CD8-positive, alpha-beta memory T cell (primary cell): ENCODE data around the gene TMBIM1. TPM values are rescaled to one million over a fixed set of nuclear protein-coding genes. Genes with fewer than 3 reads are reported as not detected.

Experiments used
- CTCF ChIA-PET: fragments of 350-600 bp; sonication (Branson Sonifier 250); formaldehyde crosslinking; loops from one replicate; lab custom pipeline; 2021; ENCODE audit warnings: antibody characterized with exemption; lab: Charles Lee
- POLR2A ChIA-PET: fragments of 350-600 bp; sonication (Branson Sonifier 250); formaldehyde crosslinking; loops from one replicate; lab custom pipeline; 2021; ENCODE audit warnings: antibody characterized with exemption; lab: Charles Lee
- DNase-seq, 5 donors: peaks; one replicate each; pipeline versions ENCODE4 v3.0.0 to v3.0.0-alpha.2; 2020 to 2022; ENCODE audit warnings: mixed read lengths in 1 of 5
- H3K27ac ChIP-seq: one replicate; pipeline ENCODE4 v1.7.0; 2013; ENCODE audit warnings: low read depth, mild to moderate bottlenecking, low read length, moderate library complexity
- H3K27me3 ChIP-seq: 2 replicates; pipeline ENCODE4 v1.7.0; 2013; ENCODE audit warnings: low read length, mild to moderate bottlenecking; ENCODE audit not compliant: insufficient read depth, poor library complexity, severe bottlenecking
- H3K36me3 ChIP-seq: 2 replicates; pipeline ENCODE4 v1.7.0; 2013; ENCODE audit warnings: mild to moderate bottlenecking, low read length, moderate library complexity; ENCODE audit not compliant: insufficient read depth
- H3K4me1 ChIP-seq: 2 replicates; pipeline ENCODE4 v1.7.0; 2013; ENCODE audit warnings: mild to moderate bottlenecking, low read length, moderate library complexity; ENCODE audit not compliant: insufficient read depth
- H3K4me3 ChIP-seq: 2 replicates; pipeline ENCODE4 v1.7.0; 2013; ENCODE audit warnings: mild to moderate bottlenecking, low read length
- H3K9me3 ChIP-seq: 2 replicates; pipeline ENCODE4 v1.7.0; 2013; ENCODE audit warnings: mild to moderate bottlenecking, low read length
- H3K27ac Mint-ChIP-seq, 8 donors: one replicate each; pipeline ENCODE4 v1.8.0; 2020 to 2021; ENCODE audit warnings: mixed read lengths in 8 of 8, mild to moderate bottlenecking in 6 of 8, inconsistent platforms in 3 of 8, moderate library complexity in 3 of 8
- H3K27me3 Mint-ChIP-seq, 2 donors: one replicate each; pipeline ENCODE4 v1.8.0; 2020 to 2021; ENCODE audit warnings: mixed read lengths in 2 of 2, mild to moderate bottlenecking in 1 of 2, moderate library complexity in 1 of 2
- H3K36me3 Mint-ChIP-seq, 3 donors: one replicate each; pipeline ENCODE4 v1.8.0; 2020 to 2021; ENCODE audit warnings: mixed read lengths in 3 of 3, inconsistent platforms in 1 of 3, mild to moderate bottlenecking in 1 of 3
- H3K4me1 Mint-ChIP-seq, 3 donors: one replicate each; pipeline ENCODE4 v1.8.0; 2020 to 2021; ENCODE audit warnings: mixed read lengths in 3 of 3, inconsistent platforms in 1 of 3, mild to moderate bottlenecking in 1 of 3
- H3K4me3 Mint-ChIP-seq, 7 donors: one replicate each; pipeline ENCODE4 v1.8.0; 2020 to 2021; ENCODE audit warnings: mixed read lengths in 7 of 7, mild to moderate bottlenecking in 6 of 7, moderate library complexity in 4 of 7, inconsistent platforms in 2 of 7
- H3K9me3 Mint-ChIP-seq, 5 donors: one replicate each; pipeline ENCODE4 v1.8.0; 2020 to 2022; ENCODE audit warnings: mixed read lengths in 5 of 5, mild to moderate bottlenecking in 3 of 5, moderate library complexity in 2 of 5, inconsistent platforms in 1 of 5
- polyA plus RNA-seq: library from polyadenylated mRNA; unstranded; fragments of 300-500 nt; fragmentation: Illumina TruSeq; gene quantifications from one replicate; pipeline ENCODE4 v1.2.3, GENCODE V29; 2021
- total RNA-seq, 2 experiments: library from RNA; stranded (reverse); gene quantifications; one replicate each; pipeline ENCODE4 v1.2.3, GENCODE V29; 2021

TMBIM1 gene
- total and polyA plus RNA-seq, 3 experiments from 2014 or later, result 82.3 to 149 (median 92.3) TPM

DNA sequence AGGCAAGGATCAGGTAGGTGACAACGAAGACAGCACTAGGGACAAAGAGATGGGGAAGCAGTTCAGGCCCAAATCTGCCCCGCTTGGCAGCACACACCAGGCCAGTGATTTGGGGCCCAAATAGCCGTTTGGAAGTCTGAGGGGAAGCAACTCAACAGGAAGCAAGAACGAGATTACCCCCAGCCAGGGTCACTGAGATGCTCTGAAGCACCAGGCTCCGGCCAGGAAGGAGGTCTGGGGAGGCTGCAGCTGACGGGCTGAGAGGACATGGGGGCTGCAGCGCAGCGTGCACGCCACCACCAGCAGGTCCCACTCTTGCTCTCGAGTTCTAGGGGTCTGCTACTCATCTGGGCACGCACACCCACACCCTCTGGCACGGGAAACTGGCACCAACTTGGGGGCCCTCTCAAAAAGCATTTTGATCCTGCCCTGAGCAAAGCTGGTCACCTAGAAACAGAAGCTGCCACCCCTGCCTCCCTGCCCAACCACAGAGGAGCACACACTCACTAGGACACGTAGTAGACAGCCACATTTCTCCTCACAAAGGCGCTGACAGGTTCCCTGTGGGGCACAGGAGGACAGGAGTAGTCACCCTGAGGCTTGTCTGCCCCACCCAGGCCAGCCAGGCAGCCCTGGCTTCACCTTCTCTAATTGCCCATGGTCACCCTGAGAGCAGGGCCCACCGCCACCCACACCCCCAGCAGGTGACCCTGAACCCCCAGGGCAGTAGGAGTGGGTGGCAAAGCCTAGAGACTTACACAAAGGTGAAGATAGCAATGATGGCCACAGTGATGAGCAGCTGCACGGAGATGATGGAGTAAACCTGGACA lies 13.6 kb downstream of the TMBIM1 start:
- Histone ChIP-seq H3K27ac (no peak overlapping the region), H3K4me3 (no peak overlapping the region), H3K9me3 (no peaks in the 10 kb centered on the region), H3K27me3 (no peaks in the 10 kb centered on the region), H3K4me1 (peaks cover 10% of the 10 kb centered on the region), H3K36me3 (peaks cover 89% of the 10 kb centered on the region)
- Mint-ChIP-seq H3K36me3 (peaks cover 3 to 83% (median 22%) of the 10 kb centered on the region in 3 donors), H3K4me1 (peaks cover 16 to 44% (median 22%) of the 10 kb centered on the region in 3 donors), H3K9me3 (no peaks in the 10 kb centered on the region), H3K27ac (peak overlapping the region in 6 of 8 donors; percentile 63 to 90 (median 76)), H3K27me3 (no peaks in the 10 kb centered on the region), H3K4me3 (no peak overlapping the region)
- CTCF ChIA-PET, result interaction anchor here (1.0 to 2.2 kb wide), 2 partner anchors 12 to 77 kb away, joined by 4 to 8 read pairs; partner anchors contain the start of gene CATIP
- POLR2A ChIA-PET, result no interaction called here
- DNase-seq, result no peak

DNA sequence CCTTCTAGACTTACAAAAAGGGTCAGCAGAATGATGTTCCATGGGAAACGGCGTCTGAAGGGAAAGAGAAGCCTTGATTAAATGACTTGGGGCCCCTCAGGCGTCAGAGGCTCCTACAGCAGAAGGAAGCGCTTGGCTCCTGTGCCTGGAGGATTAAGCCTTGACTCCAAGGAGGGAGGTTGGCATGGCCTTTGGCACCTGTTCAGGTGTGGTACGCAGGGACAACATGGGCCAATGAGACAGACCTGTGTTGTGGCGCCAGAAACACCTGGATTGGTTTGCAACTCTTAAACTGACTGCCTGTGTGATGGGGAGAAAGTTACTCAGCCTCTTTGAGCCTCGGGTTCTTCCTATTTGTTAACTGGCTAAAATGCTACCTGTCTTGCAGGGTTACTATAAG lies 14.4 kb downstream of the TMBIM1 start:
- CTCF ChIA-PET, result interaction anchor here (2.2 kb wide), 1 partner anchor 13 kb away, joined by 8 read pairs; no protein-coding TSS in a partner anchor
- POLR2A ChIA-PET, result no interaction called here
- Histone ChIP-seq H3K36me3 (peaks cover 84% of the 10 kb centered on the region), H3K27me3 (no peaks in the 10 kb centered on the region), H3K4me3 (no peak overlapping the region), H3K9me3 (no peaks in the 10 kb centered on the region), H3K4me1 (peaks cover 3% of the 10 kb centered on the region), H3K27ac (no peak overlapping the region)
- Mint-ChIP-seq H3K27me3 (no peaks in the 10 kb centered on the region), H3K4me3 (no peak overlapping the region), H3K36me3 (peaks cover 3 to 83% (median 22%) of the 10 kb centered on the region in 3 donors), H3K27ac (peak overlapping the region in 5 of 8 donors; percentile 12 to 90 (median 75)), H3K9me3 (no peaks in the 10 kb centered on the region), H3K4me1 (peaks cover 11 to 41% (median 17%) of the 10 kb centered on the region in 3 donors)
- DNase-seq, result no peak

DNA sequence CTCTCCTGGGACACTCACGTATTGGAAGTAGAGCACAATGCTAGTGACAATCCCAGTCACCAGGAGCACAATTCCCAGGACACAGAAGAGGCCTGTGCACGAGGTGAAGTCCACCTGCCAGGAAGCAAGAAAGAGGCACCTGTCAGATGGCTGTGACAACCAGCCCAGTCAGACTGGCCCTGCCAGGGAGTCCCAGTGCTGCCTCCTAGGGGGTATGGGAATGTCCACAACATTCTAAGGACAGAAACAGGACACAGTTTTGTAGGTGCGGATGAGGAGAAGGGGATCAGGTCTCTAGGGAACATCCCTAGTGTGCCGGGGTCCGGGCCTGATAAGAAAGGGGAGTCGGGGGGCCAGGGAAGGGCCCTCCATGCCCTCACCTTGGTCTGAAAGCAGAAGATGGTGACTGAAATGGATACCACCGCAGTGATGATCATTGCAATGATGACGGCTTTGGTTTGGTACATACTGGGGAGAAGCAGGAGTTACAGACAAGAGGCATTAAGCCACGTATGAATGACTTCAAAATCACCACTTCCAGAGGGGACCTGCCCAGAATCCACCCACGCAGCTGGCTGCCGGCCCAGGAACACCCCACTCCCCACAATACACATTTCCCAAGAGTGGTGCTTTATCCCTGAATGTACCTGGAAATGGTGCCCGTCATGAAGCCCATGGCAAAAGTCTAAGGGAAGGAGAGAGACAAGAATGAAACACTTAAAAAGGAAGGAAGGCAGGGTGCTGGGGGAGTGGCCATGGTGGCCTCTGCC lies 15.1 kb downstream of the TMBIM1 start:
- Mint-ChIP-seq H3K36me3 (peaks cover 3 to 83% (median 22%) of the 10 kb centered on the region in 3 donors), H3K27me3 (no peaks in the 10 kb centered on the region), H3K27ac (peak overlapping the region in 6 of 8 donors; percentile 60 to 85 (median 78)), H3K4me3 (no peak overlapping the region), H3K4me1 (peaks cover 11 to 42% (median 19%) of the 10 kb centered on the region in 3 donors), H3K9me3 (no peaks in the 10 kb centered on the region)
- Histone ChIP-seq H3K4me1 (peaks cover 9% of the 10 kb centered on the region), H3K27me3 (no peaks in the 10 kb centered on the region), H3K27ac (no peak overlapping the region), H3K36me3 (peaks cover 82% of the 10 kb centered on the region), H3K9me3 (no peaks in the 10 kb centered on the region), H3K4me3 (no peak overlapping the region)
- POLR2A ChIA-PET, result no interaction called here
- CTCF ChIA-PET, result interaction anchor here (1.3 to 8.4 kb wide), 6 partner anchors 7 to 118 kb away, joined by 3 to 144 read pairs (median 72); partner anchors contain the start of genes CATIP and TMBIM1
- DNase-seq, result no peak

DNA sequence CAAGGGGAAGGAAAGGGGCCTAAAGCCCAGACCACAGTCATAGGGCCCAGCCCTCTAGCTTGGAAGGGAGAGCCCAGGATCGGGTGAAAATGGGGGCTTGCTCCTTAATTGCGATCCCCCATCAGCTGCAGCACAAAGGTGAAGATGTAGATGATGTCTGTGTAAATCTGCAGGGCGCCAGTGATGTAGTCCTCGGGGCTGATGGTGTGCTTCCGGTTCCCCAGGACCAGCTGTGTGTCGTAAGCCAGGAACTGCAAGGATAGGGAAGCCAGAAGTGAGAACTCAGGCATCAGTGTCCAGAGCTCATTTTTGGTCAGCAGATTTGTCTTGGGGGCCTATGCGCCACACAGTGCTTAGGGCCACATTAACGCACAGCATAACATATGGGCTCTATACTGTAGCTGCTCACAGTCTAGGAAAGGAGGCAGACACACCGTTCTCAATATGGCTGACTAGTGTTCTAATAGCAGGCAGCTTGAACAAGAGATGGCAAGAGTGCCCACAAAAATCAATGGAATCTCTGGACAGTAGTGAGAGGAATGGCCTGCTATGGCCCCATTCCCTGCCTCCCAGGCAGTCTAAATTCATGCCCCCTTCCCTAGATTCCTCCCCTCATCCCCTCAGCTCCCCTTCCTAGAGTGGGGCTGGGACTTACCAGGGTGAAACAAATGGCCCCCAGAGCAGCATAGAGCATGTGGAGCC lies 16.8 kb downstream of the TMBIM1 start:
- Mint-ChIP-seq H3K27ac (peak overlapping the region in 6 of 8 donors; percentile 4 to 75 (median 31)), H3K36me3 (peaks cover 3 to 79% (median 20%) of the 10 kb centered on the region in 3 donors), H3K4me3 (peak overlapping the region in 1 of 7 donors; percentile 27), H3K4me1 (peaks cover 22 to 52% (median 30%) of the 10 kb centered on the region in 3 donors), H3K9me3 (no peaks in the 10 kb centered on the region), H3K27me3 (no peaks in the 10 kb centered on the region)
- Histone ChIP-seq H3K4me1 (peaks cover 26% of the 10 kb centered on the region), H3K27me3 (no peaks in the 10 kb centered on the region), H3K4me3 (no peak overlapping the region), H3K9me3 (no peaks in the 10 kb centered on the region), H3K27ac (no peak overlapping the region), H3K36me3 (peaks cover 68% of the 10 kb centered on the region)
- DNase-seq, result no peak
- ChIA-PET CTCF (interaction anchor here (1.0 to 8.4 kb wide), 9 partner anchors 9 to 572 kb away, joined by 3 to 144 read pairs (median 34); partner anchors contain the start of genes CATIP and TMBIM1), POLR2A (interaction anchor here (0.7 to 1.2 kb wide), 6 partner anchors 9 to 247 kb away, joined by 3 to 5 read pairs (median 3); no protein-coding TSS in a partner anchor)

DNA sequence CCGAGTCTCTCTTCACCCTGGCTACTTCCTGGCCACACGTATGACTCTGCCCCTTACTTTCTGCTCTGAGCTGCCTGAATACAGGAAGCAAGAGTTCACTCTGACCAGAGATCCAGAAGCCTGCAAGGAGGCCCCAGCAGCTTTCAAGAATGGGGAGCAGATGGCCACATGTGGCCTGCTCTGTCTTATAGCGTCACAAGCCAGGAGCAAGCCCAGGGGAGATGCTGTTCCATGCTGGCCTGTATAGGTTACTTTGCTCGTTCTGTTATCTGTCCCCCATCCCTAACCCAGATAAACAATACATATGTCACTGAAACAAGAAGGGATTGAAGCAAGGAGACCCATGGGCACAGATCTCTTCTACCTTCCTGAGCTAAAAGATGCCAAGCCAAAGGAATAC lies 17.7 kb downstream of the TMBIM1 start:
- H3K4me1 Mint-ChIP-seq, result peaks cover 27 to 53% (median 30%) of the 10 kb centered on the region in 3 donors
- Histone ChIP-seq H3K27ac (no peak overlapping the region), H3K27me3 (no peaks in the 10 kb centered on the region), H3K36me3 (peaks cover 58% of the 10 kb centered on the region), H3K4me3 (no peak overlapping the region), H3K9me3 (no peaks in the 10 kb centered on the region), H3K4me1 (peaks cover 26% of the 10 kb centered on the region)
- POLR2A ChIA-PET, result interaction anchor here (0.8 to 1.2 kb wide), 4 partner anchors 12 to 119 kb away, joined by 3 to 4 read pairs (median 3); no protein-coding TSS in a partner anchor
- H3K27me3 Mint-ChIP-seq, result no peaks in the 10 kb centered on the region
- CTCF ChIA-PET, result interaction anchor here (1.0 to 8.4 kb wide), 10 partner anchors 10 to 573 kb away, joined by 3 to 144 read pairs (median 20); partner anchors contain the start of genes CATIP and TMBIM1
- H3K27ac Mint-ChIP-seq, result peak overlapping the region in 6 of 8 donors; percentile 17 to 71 (median 55)
- no peak overlapping the region for H3K4me3 Mint-ChIP-seq
- DNase-seq, result no peak
- H3K36me3 Mint-ChIP-seq, result peaks cover 3 to 79% (median 19%) of the 10 kb centered on the region in 3 donors
- H3K9me3 Mint-ChIP-seq, result no peaks in the 10 kb centered on the region

DNA sequence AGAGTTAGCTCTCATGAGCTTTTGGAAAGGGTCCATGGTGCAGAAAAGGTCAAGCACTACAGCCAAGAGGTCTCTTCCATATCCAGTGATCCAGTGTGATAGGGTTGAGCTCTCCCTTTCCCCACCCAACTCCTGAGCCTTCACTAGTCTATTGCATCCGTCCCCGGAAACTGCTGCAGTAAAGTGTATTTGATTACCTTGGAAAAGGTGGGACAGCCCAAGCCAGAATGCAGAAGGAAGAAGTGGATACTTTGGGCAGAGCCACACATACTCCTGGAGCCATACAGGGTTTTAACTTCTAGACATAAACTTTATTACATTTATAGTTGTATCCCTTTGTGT lies 18.4 kb downstream of the TMBIM1 start:
- ChIA-PET POLR2A (interaction anchor here (0.7 to 4.8 kb wide), 4 partner anchors 10 to 82 kb away, joined by 3 to 41 read pairs (median 4); partner anchors contain the start of gene TMBIM1), CTCF (interaction anchor here (0.8 to 8.4 kb wide), 12 partner anchors 10 to 132 kb away, joined by 3 to 144 read pairs (median 6); partner anchors contain the start of genes CATIP and TMBIM1)
- Mint-ChIP-seq H3K27me3 (no peaks in the 10 kb centered on the region), H3K36me3 (peaks cover 3 to 78% (median 18%) of the 10 kb centered on the region in 3 donors), H3K27ac (peak overlapping the region in 6 of 8 donors; percentile 32 to 88 (median 66)), H3K4me1 (peaks cover 33 to 57% (median 34%) of the 10 kb centered on the region in 3 donors), H3K4me3 (peak overlapping the region in 1 of 7 donors; percentile 53), H3K9me3 (no peaks in the 10 kb centered on the region)
- DNase-seq, result no peak
- Histone ChIP-seq H3K27me3 (no peaks in the 10 kb centered on the region), H3K36me3 (peaks cover 53% of the 10 kb centered on the region), H3K27ac (no peak overlapping the region), H3K9me3 (no peaks in the 10 kb centered on the region), H3K4me3 (no peak overlapping the region), H3K4me1 (peaks cover 31% of the 10 kb centered on the region)
